Osteoblast (primary cell): Measurements from ENCODE around the gene TNFSF13B. TPM values are rescaled to one million over a fixed set of nuclear protein-coding genes. Genes with fewer than 3 reads are reported as not detected.

Experiments used
- DNase-seq: peaks from one replicate; pipeline ENCODE4 v3.0.0; 2011; ENCODE audit warnings: low spot score, mixed read lengths; ENCODE audit not compliant: insufficient read length; ENCODE audit errors: missing footprints
- H2AFZ ChIP-seq: 2 replicates; pipeline ENCODE4 v1.6.0; 2011; ENCODE audit warnings: mild to moderate bottlenecking, low read length
- H3K27ac ChIP-seq: 2 replicates; pipeline ENCODE4 v1.5.1; 2011; ENCODE audit warnings: mild to moderate bottlenecking, low read depth, low read length, moderate library complexity
- H3K27me3 ChIP-seq: 2 replicates; pipeline ENCODE4 v1.6.0; 2012; ENCODE audit warnings: mild to moderate bottlenecking, control low read depth, inconsistent platforms, low read length, moderate library complexity; ENCODE audit not compliant: insufficient read depth
- H3K36me3 ChIP-seq: 2 replicates; pipeline ENCODE4 v1.5.1; 2011; ENCODE audit warnings: mild to moderate bottlenecking, low read length, control low read depth, moderate library complexity; ENCODE audit not compliant: insufficient read depth
- H3K4me1 ChIP-seq: 2 replicates; pipeline ENCODE4 v1.5.1; 2011; ENCODE audit warnings: mild to moderate bottlenecking, low read length, control low read depth, moderate library complexity; ENCODE audit not compliant: insufficient read depth
- H3K4me2 ChIP-seq: 2 replicates; pipeline ENCODE4 v1.6.0; 2011; ENCODE audit warnings: mild to moderate bottlenecking, low read length; ENCODE audit not compliant: insufficient read depth
- H3K4me3 ChIP-seq: fragments of 200-600 bp; sonication (generic); 3 replicates; pipeline ENCODE4 v1.5.1; 2012; ENCODE audit warnings: mild to moderate bottlenecking, low read length, inconsistent platforms; ENCODE audit not compliant: insufficient read depth
- H3K79me2 ChIP-seq: 2 replicates; pipeline ENCODE4 v1.6.0; 2012; ENCODE audit warnings: mild to moderate bottlenecking, low read length, control low read depth, inconsistent platforms; ENCODE audit not compliant: insufficient read depth
- H3K9me3 ChIP-seq: 2 replicates; pipeline ENCODE4 v1.5.1; 2011; ENCODE audit warnings: low read depth, low read length, control low read depth
- H4K20me1 ChIP-seq: 2 replicates; pipeline ENCODE4 v1.6.0; 2012; ENCODE audit warnings: mild to moderate bottlenecking, low read length, control low read depth; ENCODE audit not compliant: insufficient read depth
- total RNA-seq: library from RNA; depleted of rRNA; stranded (reverse); fragments of >200 nt; gene quantifications from 2 replicates; pipeline ENCODE4 v1.2.3, GENCODE V29; 2012
- TF ChIP-seq, protein P1 (sequence below): IDR thresholded peaks from 2 replicates; pipeline ENCODE4 v1.5.1; 2011; ENCODE audit warnings: mild to moderate bottlenecking, low read depth, low read length, moderate library complexity; ENCODE audit errors: extremely low read depth

The TNFSF13B gene
- total RNA-seq, 1 donor, result 2.2 TPM

DNA sequence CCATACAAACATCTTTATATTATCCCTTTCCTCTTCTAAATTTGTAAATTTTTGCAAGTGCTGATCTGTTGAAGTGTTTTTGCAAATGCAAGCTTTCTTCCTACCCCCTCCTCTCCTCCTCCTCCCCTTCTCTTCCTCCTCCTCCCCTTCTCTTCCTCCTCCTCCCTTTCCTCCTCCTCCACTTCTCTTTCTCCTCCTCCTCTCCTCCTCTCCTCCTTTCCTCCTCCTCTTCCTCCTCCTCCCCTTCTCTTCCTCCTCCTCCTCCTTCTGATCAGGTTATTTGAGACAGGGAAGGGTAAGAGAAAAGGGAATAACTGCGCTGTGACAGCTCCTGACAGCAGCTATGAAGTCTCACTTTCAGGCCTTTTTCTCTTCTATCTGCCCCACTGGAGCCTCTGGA, 8.9 kb downstream of the TNFSF13B start:
- H3K27me3 ChIP-seq, result no peaks in the 10 kb centered on the region
- no peak for DNase-seq
- H2AFZ ChIP-seq, result no peak overlapping the region
- TF ChIP-seq, protein P1, sequence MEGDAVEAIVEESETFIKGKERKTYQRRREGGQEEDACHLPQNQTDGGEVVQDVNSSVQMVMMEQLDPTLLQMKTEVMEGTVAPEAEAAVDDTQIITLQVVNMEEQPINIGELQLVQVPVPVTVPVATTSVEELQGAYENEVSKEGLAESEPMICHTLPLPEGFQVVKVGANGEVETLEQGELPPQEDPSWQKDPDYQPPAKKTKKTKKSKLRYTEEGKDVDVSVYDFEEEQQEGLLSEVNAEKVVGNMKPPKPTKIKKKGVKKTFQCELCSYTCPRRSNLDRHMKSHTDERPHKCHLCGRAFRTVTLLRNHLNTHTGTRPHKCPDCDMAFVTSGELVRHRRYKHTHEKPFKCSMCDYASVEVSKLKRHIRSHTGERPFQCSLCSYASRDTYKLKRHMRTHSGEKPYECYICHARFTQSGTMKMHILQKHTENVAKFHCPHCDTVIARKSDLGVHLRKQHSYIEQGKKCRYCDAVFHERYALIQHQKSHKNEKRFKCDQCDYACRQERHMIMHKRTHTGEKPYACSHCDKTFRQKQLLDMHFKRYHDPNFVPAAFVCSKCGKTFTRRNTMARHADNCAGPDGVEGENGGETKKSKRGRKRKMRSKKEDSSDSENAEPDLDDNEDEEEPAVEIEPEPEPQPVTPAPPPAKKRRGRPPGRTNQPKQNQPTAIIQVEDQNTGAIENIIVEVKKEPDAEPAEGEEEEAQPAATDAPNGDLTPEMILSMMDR, result no peak
- no peaks in the 10 kb centered on the region for H3K36me3 ChIP-seq
- H3K4me1 ChIP-seq, result no peaks in the 10 kb centered on the region
- no peak overlapping the region for H3K4me2 ChIP-seq
- no peaks in the 10 kb centered on the region for H3K9me3 ChIP-seq
- H3K4me3 ChIP-seq, result no peak overlapping the region
- no peak overlapping the region for H3K27ac ChIP-seq
- no peaks in the 10 kb centered on the region for H3K79me2 ChIP-seq
- no peaks in the 10 kb centered on the region for H4K20me1 ChIP-seq

DNA sequence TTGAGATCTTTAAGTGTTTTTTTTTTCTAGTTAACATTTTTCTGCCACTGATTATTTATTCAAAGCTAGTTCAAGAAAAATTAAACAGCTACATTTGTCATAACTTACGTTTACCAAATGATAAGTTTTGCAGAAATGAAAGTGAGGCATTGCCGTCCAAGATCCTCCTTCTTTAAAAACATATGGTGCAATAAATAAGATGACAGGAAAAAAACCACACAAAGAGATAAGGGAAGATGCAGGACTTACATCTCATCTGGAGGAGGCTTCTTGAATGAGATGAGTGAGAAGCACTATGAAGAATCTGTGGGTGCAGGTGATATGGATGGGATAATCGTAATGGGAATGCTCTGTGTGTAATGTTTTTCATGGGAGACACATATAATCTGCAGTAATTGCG, 12.4 kb downstream of the TNFSF13B start:
- H2AFZ ChIP-seq, result no peak overlapping the region
- no peaks in the 10 kb centered on the region for H3K9me3 ChIP-seq
- H3K4me3 ChIP-seq, result no peak overlapping the region
- DNase-seq, result no peak
- TF ChIP-seq, protein P1, result no peak
- no peaks in the 10 kb centered on the region for H3K4me1 ChIP-seq
- no peaks in the 10 kb centered on the region for H3K36me3 ChIP-seq
- no peaks in the 10 kb centered on the region for H3K27me3 ChIP-seq
- H3K27ac ChIP-seq, result no peak overlapping the region
- no peak overlapping the region for H3K4me2 ChIP-seq
- no peaks in the 10 kb centered on the region for H3K79me2 ChIP-seq
- H4K20me1 ChIP-seq, result no peaks in the 10 kb centered on the region

DNA sequence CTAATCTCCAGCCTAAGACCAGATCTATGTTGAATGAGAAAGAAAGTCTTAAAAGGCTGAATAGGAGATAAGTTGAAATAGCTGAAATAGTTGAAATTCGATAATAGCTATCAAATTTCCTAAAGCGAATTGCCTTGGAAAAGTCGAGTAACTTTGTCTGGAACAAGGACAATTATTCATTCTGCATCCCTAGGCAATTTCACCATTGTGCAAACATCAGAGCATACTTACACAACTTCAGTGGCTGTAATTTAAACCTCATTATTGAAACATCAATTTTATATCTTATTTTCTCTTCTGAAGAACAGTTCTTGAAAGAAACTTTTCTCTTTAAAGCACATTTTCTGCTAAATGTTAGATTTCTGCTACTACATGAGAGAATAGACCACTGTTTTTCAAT, 13.6 kb downstream of the TNFSF13B start:
- no peak for DNase-seq
- no peak overlapping the region for H2AFZ ChIP-seq
- H3K9me3 ChIP-seq, result no peaks in the 10 kb centered on the region
- H3K4me3 ChIP-seq, result no peak overlapping the region
- H3K36me3 ChIP-seq, result no peaks in the 10 kb centered on the region
- no peaks in the 10 kb centered on the region for H4K20me1 ChIP-seq
- H3K79me2 ChIP-seq, result no peaks in the 10 kb centered on the region
- H3K4me2 ChIP-seq, result no peak overlapping the region
- no peaks in the 10 kb centered on the region for H3K4me1 ChIP-seq
- TF ChIP-seq, protein P1, result no peak
- H3K27ac ChIP-seq, result no peak overlapping the region
- H3K27me3 ChIP-seq, result no peaks in the 10 kb centered on the region

DNA sequence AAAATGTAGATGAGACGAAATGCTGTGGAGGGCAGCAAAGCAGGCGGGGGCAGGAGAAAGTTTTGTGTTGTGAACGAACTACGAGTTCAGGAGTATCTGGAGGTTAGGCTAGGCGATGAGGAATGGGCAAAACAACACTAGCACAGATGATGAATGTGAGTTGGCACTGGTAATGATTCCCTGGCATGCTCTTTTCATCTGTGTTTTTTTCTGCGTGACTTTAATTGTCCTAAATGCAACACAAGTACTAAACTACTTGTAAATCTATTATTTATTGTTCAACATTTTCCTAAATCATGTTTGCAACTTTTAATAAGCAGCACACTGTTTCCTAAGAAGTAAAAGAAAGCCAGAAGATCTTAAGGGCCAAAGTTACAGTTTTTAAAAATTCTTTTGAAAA, 19.2 kb downstream of the TNFSF13B start:
- Histone ChIP-seq H3K4me1 (no peaks in the 10 kb centered on the region), H3K4me3 (no peak overlapping the region), H3K27me3 (no peaks in the 10 kb centered on the region), H2AFZ (no peak overlapping the region), H4K20me1 (no peaks in the 10 kb centered on the region), H3K79me2 (no peaks in the 10 kb centered on the region), H3K4me2 (no peak overlapping the region), H3K27ac (no peak overlapping the region), H3K9me3 (no peaks in the 10 kb centered on the region), H3K36me3 (no peaks in the 10 kb centered on the region)
- TF ChIP-seq, protein P1, result no peak
- DNase-seq, result no peak
